KMS-11 (cell line): Measurements from ENCODE around the gene TAS2R60.

Experiments used
- H2AFZ ChIP-seq: fragments of 200-600 bp; sonication (generic); 2 replicates; pipeline ENCODE4 v1.6.1; 2016; ENCODE audit warnings: antibody characterized with exemption, mixed run types, low read depth
- H3K27ac ChIP-seq: fragments of 200-600 bp; sonication (generic); 2 replicates; pipeline ENCODE4 v1.6.1; 2016; ENCODE audit warnings: mild to moderate bottlenecking, mixed run types
- H3K27me3 ChIP-seq: fragments of 200-600 bp; sonication (generic); 2 replicates; pipeline ENCODE4 v1.6.1; 2017; ENCODE audit warnings: mild to moderate bottlenecking, low read depth, mixed run types, moderate library complexity; ENCODE audit not compliant: insufficient read depth
- H3K36me3 ChIP-seq: fragments of 200-600 bp; sonication (generic); 2 replicates; pipeline ENCODE4 v1.6.1; 2017; ENCODE audit warnings: mild to moderate bottlenecking, mixed run types; ENCODE audit not compliant: insufficient read depth
- H3K4me1 ChIP-seq: fragments of 200-600 bp; sonication (generic); 2 replicates; pipeline ENCODE4 v1.6.1; 2016; ENCODE audit warnings: mild to moderate bottlenecking, low read depth, mixed run types; ENCODE audit not compliant: poor library complexity, severe bottlenecking
- H3K4me2 ChIP-seq: fragments of 200-600 bp; sonication (generic); 2 replicates; pipeline ENCODE4 v1.7.0; 2016; ENCODE audit warnings: mild to moderate bottlenecking, mixed run types
- H3K4me3 ChIP-seq: fragments of 200-600 bp; sonication (generic); IDR thresholded peaks from 2 replicates; pipeline ENCODE4 v1.6.1; 2017; ENCODE audit warnings: low read depth, low read length, mixed read lengths; ENCODE audit not compliant: insufficient read depth
- H3K79me2 ChIP-seq: fragments of 200-600 bp; sonication (generic); 2 replicates; pipeline ENCODE4 v1.6.1; 2016; ENCODE audit warnings: low read depth, mixed run types; ENCODE audit not compliant: insufficient read depth
- H3K9ac ChIP-seq: fragments of 200-600 bp; sonication (generic); 2 replicates; pipeline ENCODE4 v1.6.1; 2016; ENCODE audit warnings: mild to moderate bottlenecking, mixed run types
- H4K20me1 ChIP-seq: fragments of 200-600 bp; sonication (generic); 2 replicates; pipeline ENCODE4 v1.6.1; 2016; ENCODE audit warnings: mild to moderate bottlenecking, mixed run types; ENCODE audit not compliant: insufficient read depth
- CTCF ChIP-seq: fragments of 200-600 bp; sonication (generic); conservative IDR thresholded peaks from 2 replicates; pipeline ENCODE4 v1.6.1; 2017; ENCODE audit warnings: low read depth, mild to moderate bottlenecking, antibody characterized with exemption, low read length, moderate library complexity, mixed read lengths

TAS2R60 gene

GRCh38 chr7:143447466-143447865 is 4.2 kb downstream of the TAS2R60 start:
- H3K79me2 ChIP-seq, result no peaks in the 10 kb centered on the region
- H3K4me1 ChIP-seq, result no peaks in the 10 kb centered on the region
- H3K36me3 ChIP-seq, result no peaks in the 10 kb centered on the region
- no peak overlapping the region for H3K27ac ChIP-seq
- no peak for TF ChIP-seq CTCF
- H4K20me1 ChIP-seq, result no peaks in the 10 kb centered on the region
- 0 out of 2 replicates have a peak, but pooled peaks cover 3% of the 10 kb centered on the region for H3K27me3 ChIP-seq
- no peak overlapping the region for H3K4me2 ChIP-seq
- H3K4me3 ChIP-seq, result no peak overlapping the region
- no peak overlapping the region for H2AFZ ChIP-seq
- H3K9ac ChIP-seq, result no peak overlapping the region

GRCh38 chr7:143448429-143448828 is 5.2 kb downstream of the TAS2R60 start:
- Histone ChIP-seq H3K27me3 (0 out of 2 replicates have a peak, but pooled peaks cover 3% of the 10 kb centered on the region), H3K79me2 (no peaks in the 10 kb centered on the region), H2AFZ (no peak overlapping the region), H3K4me3 (no peak overlapping the region), H3K4me1 (no peaks in the 10 kb centered on the region), H3K9ac (no peak overlapping the region), H4K20me1 (no peaks in the 10 kb centered on the region), H3K36me3 (no peaks in the 10 kb centered on the region), H3K4me2 (no peak overlapping the region), H3K27ac (no peak overlapping the region)
- TF ChIP-seq CTCF, result no peak

DNA sequence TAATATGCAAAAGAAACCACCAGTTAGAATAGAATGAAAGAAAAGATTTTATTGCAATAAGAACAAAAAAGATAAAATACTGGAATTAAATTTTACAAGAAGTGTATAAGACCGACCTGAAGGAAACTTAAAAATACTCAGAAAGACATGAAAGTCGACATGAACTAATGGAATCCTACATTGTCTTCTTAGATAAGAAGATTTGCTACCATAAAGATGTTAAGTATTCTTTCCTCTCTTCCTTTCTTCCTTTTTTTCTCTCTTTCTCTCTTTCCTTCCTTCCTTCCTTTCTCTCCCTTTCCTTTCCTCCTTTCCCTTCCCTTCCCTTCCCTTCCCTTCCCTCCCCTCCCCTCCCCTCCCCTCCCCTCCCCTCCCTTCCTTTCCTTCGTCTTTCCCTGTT is 6.5 kb downstream of the TAS2R60 start:
- H3K4me1 ChIP-seq, result no peaks in the 10 kb centered on the region
- H3K27ac ChIP-seq, result no peak overlapping the region
- no peak overlapping the region for H3K9ac ChIP-seq
- 0 out of 2 replicates have a peak, but pooled peaks cover 3% of the 10 kb centered on the region for H3K27me3 ChIP-seq
- TF ChIP-seq CTCF, result no peak
- H3K79me2 ChIP-seq, result no peaks in the 10 kb centered on the region
- no peaks in the 10 kb centered on the region for H4K20me1 ChIP-seq
- H3K4me3 ChIP-seq, result no peak overlapping the region
- H3K36me3 ChIP-seq, result no peaks in the 10 kb centered on the region
- H2AFZ ChIP-seq, result no peak overlapping the region
- no peak overlapping the region for H3K4me2 ChIP-seq

DNA sequence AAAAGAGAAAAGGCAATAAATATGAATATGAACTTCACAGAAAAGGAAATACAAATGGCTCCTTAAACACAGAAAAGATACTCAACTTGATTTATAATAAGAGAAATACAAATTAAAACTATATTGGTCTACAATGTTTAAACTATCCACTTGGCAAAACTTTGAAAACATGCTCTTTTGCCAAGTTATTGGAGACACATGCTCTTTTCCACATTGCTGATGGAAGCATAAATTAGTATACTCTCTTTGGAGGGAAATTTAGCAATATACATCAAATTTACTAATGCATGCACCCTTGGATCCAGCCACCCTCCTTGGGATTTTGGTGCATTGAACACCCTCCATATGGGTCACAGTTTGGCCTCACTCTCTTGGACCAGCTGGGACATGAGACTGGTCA is 7.9 kb downstream of the TAS2R60 start:
- Histone ChIP-seq H3K36me3 (no peaks in the 10 kb centered on the region), H3K4me1 (no peaks in the 10 kb centered on the region), H3K27ac (no peak overlapping the region), H3K4me3 (no peak overlapping the region), H3K27me3 (0 out of 2 replicates have a peak, but pooled peaks cover 3% of the 10 kb centered on the region), H4K20me1 (no peaks in the 10 kb centered on the region), H3K9ac (no peak overlapping the region), H3K79me2 (no peaks in the 10 kb centered on the region), H3K4me2 (no peak overlapping the region), H2AFZ (no peak overlapping the region)
- no peak for TF ChIP-seq CTCF

DNA sequence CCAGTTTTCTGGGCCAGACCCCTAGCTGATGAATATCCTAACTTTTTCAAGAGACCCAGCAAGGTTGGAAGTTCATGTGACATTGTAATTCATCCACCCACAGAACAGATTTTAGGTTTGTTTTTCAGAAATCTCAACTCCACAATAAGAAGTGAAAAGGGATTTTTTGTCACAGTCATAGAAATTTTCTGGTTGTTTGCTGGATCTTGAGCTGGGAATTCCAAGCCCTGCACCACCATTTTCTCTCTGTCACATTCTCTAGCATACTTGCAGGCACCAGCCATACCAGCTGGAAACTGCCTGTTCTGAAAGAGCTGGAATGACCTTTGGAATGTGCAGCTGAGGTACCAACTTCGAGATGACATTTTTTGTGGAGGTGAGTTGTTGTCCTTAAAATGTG is 8.5 kb downstream of the TAS2R60 start:
- no peak overlapping the region for H3K4me2 ChIP-seq
- H3K9ac ChIP-seq, result no peak overlapping the region
- H2AFZ ChIP-seq, result no peak overlapping the region
- no peak overlapping the region for H3K4me3 ChIP-seq
- H3K27ac ChIP-seq, result no peak overlapping the region
- H3K27me3 ChIP-seq, result 0 out of 2 replicates have a peak, but pooled peaks cover 3% of the 10 kb centered on the region
- no peaks in the 10 kb centered on the region for H3K36me3 ChIP-seq
- no peaks in the 10 kb centered on the region for H3K79me2 ChIP-seq
- H4K20me1 ChIP-seq, result no peaks in the 10 kb centered on the region
- H3K4me1 ChIP-seq, result no peaks in the 10 kb centered on the region
- TF ChIP-seq CTCF, result no peak
